GM19438 (cell line): ENCODE data around the gene HABP2.

Source experiments
- ATAC-seq: cut with Tn5 transposase; IDR thresholded peaks from one replicate; pipeline ENCODE4 v1.9.1; 2021; ENCODE audit warnings: low read depth; ENCODE audit not compliant: unreplicated experiment

HABP2 gene

DNA sequence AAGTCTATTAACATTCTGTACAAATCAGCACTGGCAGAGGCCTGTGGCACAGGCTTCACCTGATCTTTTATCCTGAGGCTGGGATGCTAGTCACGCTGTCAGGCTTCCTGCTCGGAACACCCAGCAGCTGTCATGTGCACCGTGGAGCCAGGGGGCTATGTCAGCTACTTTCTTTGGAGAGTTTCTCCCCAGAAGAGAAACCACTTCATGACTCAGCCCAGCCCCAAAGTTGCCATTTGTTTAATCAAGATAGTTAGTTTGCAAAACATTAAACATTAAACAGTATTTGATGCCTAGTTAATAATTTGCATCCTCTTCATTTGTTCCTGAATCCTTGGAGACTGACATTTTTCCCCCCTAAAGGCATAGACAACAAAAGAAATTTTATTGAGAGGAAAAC is at the start of gene HABP2:
HABP2 (plus strand) TSS at position 353 of the 400 bp plus-strand sequence. CDS start 69 bp downstream, outside the sequence.
- ATAC-seq: no peak

DNA sequence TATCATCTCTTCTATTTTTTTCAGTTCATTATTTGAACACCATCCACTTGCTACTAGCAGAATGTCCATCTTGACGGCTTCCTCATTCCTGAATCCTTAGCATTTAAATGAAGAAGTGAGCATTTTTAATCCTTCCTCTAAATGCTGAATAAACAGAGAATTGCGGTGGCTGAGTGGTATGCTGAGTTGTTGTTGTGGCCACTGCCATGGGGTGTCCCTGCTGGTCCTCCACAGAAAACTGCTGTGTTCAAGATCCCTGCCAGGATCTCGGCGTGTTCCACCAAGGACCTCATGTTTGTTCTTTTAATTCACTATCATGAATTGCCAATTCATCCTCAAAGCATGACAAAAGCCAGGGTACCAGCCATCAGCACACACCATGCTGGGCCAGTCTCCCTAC is 48.9 kb upstream of the HABP2 start:
- ATAC-seq: no peak

DNA sequence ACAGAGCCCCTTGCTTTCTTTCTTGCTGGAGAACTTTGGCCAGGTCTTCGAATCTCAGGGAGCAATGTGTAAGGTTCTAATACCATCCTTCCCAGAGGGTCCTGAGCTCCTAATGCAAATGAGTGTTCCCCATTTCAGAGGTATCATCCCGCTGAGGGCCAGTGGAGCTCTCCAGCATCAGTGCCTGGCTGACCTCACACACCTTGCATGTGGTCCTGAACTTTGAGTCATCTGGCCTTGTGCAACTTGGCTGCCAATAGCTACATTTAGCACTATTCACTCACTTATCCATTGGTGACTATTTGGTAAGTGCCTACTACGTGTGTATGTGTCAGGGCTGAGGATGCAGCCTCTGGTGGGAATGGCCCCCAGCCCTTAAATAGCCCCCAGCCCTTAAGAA is 48.4 kb upstream of the HABP2 start:
- no peak for ATAC-seq

DNA sequence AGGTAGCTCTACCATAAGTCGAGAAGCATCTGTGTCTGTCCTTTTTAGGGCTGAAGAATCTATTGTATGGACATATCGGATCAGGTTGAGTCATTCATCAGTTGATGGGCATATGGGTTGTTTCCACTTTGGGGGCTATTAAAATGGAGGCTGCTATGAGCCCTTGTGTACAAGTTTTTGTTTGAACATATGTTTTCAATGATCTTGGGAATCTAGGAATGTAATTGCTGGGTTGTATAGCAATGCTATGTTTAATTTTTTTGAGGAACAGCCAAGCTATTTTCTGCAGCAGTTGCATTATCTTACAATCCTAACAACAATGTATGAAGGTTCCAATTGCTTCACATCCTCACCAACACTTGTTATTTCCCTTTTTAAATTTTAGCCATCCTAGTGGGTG is 46.4 kb upstream of the HABP2 start:
- no peak for ATAC-seq

DNA sequence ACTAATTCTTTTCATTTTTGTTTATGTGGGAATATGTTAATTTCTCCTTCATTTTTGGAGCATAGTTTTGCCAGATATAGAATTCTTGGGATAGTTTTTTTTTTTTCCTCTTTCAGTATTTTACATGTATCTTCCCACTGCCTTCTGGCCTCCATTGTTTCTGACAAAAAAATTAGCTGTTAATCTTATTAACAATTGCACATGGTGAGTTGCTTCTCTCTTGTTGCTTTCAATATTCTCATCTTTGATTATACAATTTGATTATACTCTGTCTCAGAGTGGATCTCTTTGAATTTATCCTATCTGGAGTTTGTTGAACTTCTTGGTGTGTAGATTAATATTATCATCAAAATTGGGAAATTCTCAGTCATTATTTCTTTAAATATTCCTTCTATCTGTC is 41.4 kb upstream of the HABP2 start:
- ATAC-seq: no peak

DNA sequence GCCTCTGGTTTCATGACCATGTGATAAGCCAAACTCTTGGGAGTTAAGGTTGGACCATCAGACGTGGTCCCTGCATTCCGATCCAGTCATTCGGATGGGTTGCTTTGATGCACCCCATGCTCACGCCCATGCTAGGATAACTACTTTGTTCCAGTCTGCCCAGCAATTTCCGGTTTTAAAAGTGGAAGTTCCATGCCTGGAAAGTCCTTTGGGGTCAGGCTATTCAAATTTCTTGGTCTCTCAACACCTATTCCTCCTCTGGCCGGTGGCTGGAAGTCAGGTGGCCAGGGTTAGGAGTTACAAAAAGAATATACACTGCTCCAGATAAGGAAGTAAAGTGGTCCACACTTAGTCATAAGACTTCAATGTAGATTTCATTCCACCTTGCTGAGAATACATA is 37.7 kb upstream of the HABP2 start:
- no peak for ATAC-seq

DNA sequence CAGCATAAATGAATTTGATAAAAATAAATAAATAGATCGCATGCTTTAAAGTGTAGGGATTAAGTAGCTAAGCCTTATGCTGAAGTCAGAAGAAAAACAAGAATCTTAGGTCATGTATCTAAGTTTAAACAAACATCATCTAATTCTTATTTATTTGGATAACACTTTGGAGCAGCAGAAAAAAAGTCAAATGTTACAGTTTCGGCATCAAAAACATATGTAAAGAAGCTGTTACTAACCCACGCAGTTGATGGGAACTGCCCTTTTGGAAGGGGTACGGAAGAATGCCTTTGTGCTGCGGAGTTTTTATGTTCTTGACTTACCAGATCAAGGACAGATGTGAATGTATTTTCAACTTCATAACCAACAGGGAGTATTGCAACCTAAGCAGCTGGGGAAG is 37.3 kb upstream of the HABP2 start:
- ATAC-seq: no peak

DNA sequence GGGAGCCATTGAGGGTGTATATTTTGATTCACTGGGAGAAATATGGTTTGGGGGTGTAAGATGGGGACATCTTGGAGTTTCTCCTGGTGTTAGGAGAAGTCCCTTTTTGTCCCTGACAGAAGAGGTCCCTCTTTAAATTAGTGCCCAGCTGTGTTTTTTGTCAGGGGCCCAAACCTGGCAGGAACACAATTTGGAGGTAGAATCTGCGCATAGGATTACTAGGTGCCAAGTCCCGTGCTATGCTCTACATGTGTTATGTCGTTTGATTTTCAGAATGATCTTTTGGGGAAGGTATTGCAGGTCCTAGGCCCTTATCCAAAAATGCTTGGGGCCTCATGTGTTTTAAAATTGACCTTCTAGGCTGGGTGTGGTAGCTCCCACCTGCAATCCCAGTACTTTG is 36.8 kb upstream of the HABP2 start:
- ATAC-seq: no peak

DNA sequence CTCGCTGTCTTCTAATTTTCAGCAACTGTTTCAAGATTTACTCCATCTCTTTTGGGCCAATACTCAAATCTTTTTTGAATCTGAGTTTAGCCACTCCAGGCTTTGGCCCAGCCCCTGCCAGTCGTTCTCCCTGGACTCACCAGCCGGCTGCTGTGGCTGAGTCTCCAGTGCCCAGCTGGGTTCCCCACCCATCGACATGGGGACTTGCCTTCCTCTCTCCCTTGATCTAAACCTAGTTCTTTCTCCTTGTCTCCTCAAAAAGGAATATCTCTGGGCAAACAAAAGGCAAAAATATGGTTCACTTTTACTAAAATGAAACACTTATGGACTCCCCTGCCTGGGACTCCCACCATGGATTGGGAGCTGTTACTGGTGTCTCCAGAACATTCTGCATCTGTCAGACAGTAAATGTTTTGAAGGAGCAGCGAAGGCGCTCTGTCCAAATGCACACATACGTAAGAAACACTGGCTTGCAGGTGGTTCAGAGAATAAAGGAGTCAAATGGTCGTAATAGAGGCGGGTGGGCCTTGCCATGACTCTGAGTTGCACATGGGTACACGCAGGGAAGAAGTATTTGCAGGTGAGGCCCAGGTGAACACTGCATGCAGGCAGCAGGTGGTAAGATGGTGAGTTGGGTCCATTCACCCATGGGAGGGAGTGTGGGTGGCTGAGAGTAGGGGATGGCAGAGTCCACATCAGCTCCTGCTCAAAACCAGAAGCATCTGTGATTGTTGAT is 35.5 kb upstream of the HABP2 start:
- no peak for ATAC-seq

DNA sequence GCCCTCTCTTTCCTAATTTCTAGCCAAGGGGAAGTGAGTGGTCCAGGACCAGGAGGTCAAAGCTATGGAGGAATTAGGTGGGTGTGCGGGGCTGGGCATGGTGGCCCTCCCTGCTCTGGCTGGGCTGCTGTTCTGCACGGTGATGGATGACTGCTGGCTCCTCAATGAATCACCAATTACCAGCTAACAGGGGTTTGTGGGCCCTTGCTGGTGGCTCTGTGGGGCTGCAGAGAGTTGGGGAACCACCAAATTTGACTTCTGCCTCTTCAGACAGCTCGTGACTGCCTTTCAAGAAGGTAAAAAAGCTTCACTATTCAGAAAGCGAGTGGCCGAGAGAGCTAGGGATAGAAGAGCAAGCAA is 35.0 kb upstream of the HABP2 start:
- ATAC-seq: no peak

DNA sequence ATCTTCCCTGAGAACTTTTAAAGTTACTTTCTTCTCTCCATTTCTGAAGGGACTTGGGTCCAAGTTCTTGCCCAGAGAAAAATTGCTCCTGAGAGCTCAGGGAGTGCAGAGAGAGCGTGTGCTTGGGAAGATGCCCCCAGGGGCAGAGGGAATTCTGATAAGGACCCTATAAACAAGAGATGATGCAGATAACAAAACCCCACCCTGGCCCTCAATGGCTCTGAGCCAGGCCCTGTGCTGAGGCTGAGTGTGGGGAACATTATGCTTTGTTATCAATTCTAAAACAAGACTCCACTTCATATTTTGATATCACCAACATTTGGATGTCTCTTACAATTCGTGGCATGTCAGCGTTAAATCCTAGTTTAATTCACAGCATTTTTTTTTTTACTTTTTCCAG is 34.4 kb upstream of the HABP2 start:
- ATAC-seq: no peak

DNA sequence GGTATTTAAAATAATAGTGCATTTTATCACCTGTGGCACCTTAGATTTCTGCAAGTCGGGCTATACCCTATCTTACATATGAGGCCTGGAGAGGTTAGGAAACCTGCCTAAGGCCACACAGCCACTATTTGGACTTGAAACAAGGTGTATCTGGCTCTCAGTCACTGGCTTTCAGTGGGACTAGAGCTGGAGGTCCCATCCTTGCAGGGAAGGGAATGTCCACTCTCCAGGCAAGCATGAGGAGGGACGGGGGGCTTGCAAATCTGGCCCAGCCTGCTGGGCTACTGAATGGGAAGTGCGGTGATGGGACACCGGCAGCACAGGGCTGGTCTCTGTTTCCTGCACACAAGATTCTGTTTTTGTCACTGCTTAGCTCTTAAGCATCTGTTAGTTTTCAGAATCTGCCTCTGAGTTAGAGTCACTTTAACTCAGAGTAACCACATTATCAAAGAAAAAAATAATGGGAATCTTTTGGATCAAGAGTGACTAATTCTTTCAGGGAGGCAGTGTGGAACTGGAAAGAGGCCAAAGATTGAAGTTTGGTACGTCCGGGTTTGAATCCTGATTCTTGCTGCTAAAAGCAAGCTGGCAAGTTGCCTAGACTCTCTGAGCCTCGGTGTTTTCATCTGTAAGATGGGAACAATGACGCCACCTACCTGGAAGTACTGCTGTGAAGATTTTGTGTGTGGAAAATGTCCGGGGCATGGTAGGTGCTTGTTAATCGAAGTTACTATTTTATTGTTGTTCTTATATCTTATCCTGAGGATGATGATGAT is 33.8 kb upstream of the HABP2 start:
- no peak for ATAC-seq

DNA sequence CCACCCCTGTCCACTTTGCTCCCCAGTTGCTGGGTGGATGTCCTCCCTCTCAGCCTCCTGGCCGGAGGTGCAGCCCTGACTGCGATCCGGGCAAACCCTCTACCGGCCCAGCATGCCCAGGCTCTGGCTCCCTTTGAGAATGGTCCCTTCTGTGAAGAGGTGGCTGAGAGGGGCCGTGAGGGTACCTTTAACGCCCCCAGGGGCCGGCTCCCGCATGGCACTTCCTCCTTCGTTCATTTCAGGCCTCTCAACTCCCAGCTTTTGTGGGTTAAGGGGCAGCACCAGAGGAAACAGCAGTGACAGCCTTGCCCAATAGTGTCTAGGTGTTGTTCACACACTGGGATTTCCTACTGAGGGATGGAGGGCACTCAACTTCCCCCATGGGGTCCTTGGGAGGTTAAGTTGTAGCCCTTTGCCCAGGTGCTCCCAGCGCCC is 33.2 kb upstream of the HABP2 start:
- ATAC-seq: no peak

DNA sequence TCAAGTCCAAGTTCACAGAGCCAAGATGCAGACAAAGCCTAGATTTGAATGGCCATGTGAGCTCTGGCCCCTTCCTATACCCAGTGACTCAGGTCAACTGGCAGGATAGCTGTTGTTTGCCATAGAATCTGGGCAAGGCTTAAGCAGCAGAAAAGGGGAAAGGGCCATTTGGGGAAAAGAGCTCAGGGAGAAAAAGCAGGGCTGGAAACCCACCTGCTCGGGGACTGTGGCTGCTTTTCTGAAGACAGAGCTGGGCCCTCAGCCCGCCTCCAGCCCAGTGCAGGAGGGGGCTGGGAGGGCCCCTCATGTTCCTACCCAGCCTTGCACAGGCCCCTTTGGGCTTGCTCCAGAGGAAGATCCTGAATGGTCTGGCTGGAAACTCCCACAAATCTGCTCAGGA is 32.6 kb upstream of the HABP2 start:
- no peak for ATAC-seq

DNA sequence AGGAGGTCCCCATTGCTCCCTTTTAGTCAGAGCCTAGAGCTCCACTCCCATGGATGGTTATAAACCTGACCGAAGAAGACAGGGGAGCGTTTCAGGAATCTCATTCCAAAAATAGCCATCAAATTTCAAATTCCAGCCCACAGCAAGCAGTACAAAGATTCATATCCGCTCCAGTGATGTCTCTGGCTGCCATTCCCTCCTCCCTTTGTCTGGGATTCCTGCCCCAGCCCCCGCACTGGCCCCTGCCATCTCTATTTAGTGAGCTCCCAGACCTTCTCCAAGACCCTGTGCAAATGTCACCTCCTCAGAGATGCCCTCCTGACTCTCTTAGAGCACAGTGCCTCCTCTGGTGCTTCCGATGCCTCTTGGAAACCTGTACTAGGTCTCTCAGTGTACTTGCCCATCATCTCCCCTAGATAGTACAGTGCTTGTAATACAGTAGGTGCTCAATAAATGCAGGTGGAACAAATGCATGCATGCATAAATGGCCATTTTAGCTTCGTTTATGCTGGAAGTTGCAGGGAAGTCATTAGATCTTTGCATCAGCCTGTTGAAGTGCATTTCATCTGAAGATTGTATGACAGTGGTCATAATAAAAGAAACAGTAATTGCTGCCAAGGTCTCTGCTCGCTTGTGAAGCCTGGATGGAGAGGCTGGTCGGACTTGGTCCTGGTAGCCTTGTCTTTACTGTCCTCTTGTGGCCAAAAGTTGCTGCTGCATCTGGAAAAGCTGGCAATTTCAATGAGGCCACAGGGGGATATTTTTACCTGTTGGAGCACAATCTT is 32.0 kb upstream of the HABP2 start:
- no peak for ATAC-seq

DNA sequence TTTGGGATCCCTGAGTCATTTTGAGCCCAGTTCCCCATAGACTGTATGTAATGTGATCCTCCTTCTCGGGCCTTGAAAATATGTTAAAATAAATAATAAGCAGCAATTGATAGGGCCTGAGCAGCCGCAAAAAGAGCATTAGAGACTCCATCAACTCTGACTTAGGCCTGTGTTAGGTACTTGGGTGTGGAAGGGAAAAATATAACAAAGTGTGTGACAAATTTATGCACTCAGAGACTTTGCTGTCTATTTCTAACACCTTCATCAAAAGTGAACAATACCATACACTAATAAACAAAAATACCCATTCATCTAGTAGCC is 31.4 kb upstream of the HABP2 start:
- no peak for ATAC-seq

DNA sequence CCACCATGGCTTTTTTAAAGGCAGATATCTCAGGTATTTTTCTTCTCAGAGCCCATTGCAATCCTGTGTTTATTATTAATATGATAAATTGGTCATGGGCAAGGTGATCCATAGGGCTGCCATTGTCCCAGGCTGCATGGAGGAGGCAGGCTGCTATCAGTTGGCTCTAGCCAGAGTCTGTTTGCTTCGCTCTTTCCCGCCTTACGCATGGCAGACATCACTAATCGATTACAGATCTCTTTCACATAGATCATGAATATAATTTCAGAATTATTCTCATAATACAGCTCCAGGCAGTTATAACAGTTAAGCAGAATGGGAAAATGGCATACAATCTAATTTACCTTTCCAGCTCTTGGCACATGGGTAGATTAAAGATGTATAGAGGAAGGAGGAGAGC is 30.4 kb upstream of the HABP2 start:
- ATAC-seq: no peak

DNA sequence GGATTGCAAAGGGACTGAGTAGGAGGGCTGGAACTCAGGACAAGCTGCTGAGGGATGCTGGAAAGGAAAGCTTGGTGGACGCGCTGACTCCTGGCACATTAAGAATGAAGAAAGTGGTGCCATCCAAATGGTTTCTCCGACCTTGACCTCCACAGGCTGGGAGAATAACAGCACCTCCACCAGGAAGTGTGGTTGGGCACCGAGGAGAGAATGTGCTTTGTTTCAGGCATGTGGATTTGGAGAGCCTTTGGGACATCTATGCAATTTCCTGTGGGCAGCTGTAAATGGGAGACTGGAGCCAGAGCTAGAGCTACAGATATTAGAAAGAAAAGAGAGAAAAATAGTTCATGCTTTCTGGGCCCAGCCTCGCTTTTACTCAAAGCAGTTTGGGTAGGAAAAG is 29.8 kb upstream of the HABP2 start:
- no peak for ATAC-seq

DNA sequence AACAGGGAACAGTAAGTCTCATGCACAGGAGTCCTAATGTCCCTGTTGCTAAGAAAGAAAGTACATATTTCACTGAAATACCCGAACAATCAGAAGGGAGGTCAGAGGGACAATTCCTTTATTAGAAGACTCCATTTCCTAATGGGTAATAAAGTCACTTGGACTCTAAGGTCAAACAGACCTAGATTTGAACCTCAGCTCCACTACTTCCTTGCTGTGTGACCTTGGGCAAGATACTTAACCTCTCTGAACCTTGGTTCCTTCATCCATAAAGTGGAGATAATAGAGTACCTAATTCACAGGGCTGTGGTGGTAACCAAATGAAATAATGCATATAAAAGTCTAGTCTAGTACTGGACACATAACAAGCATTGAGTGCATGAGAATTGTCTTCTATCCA is 29.2 kb upstream of the HABP2 start:
- ATAC-seq: no peak

DNA sequence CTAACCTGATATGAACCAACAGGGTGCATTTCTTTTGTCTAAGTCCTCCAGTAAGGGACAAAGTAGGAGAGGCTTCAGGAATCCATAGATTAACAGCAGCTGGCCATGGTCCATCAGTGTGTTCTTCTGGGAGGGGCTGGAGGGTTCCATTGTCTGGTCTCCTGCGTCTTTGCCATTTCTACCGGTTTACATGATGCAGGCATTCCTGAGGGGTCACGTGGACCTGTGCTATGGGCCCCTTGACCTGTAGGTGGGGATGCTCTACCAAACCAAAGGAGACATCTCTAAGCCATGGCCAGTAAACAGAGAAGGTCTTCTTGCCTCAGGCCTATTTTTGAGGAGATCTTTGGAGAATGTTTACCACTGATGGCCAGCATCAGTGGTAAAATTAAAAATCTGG is 28.7 kb upstream of the HABP2 start:
- ATAC-seq: no peak
